ENCODE measurements around the gene PRKAR2B. TPM values are rescaled to one million over a fixed set of nuclear protein-coding genes. Genes with fewer than 3 reads are reported as not detected.

Gene PRKAR2B
- total and polyA plus RNA-seq, 2 experiments from 2014 or later = 0.81 to 3.2 TPM

DNA sequence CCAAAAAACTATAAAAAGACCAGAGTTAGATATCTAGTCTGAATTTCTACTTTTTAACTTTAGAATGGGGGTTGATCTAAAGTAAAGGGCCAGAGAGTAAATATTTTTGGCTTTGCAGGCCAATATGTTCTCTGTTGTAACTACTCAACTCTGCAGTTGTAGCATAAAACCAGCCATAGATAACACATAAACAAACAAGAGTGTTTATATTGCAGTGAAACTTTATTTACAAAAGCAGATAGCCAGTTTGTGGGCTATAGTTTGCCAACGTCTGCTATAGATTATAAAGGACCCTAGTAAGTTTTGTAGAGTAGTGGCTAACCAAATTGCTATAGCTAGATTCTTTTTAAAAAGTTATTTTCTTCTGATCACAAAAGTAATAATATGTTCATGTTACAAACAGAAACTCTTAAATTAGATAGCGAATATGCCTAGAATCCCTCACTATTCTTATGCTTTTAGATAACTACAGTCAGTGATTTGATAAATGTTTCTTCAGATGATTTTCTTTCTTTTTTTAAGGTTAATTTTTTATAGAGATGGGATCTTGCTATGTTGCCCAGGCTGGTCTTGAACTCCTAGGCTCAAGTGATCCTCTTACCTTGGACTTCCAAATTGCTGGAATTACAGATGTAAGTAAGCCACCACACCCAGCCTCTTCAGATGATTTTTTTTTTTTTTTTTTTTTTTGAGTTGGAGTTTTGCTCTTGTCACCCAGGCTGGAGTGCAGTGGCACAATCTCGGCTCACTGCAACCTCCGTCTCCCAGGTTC lies 100.7 kb downstream of the PRKAR2B start:
- no peaks in the 10 kb centered on the region for H3K27me3 ChIP-seq (replicated peaks; ENCODE audit: insufficient read depth)
- no peak overlapping the region for H3K9ac ChIP-seq
- no peak overlapping the region for H3K4me3 ChIP-seq
- H3K4me2 ChIP-seq (ENCODE audit: unreplicated experiment) = no peak overlapping the region
- no peak for DNase-seq
- TF ChIP-seq EZH2 (IDR thresholded peaks at IDR 0.05; ENCODE audit: insufficient read depth, poor library complexity, severe bottlenecking) = no peak
- TF ChIP-seq EZH2phosphoT487 (IDR thresholded peaks at IDR 0.05; ENCODE audit: insufficient read depth, low read depth) = no peak
- 94% methylated on average over 4 of the region's 4 CpGs for WGBS, 2 experiments (ENCODE audit: low coverage in 1 of 2, low lambda C conversion rate in 2 of 2, missing lambda C conversion rate in 2 of 2)
- H3K9me2 ChIP-seq (ENCODE audit: insufficient read depth) = no peaks in the 10 kb centered on the region
- no peak overlapping the region for H2AFZ ChIP-seq
- no peak overlapping the region for H3K27ac ChIP-seq
- no peaks in the 10 kb centered on the region for H3K79me2 ChIP-seq (ENCODE audit: insufficient read depth)
- in situ Hi-C loops (cut with MboI) = loop anchor here (5.0 to 10.0 kb wide), 2 partner anchors 198 to 350 kb away; no protein-coding TSS in a partner anchor
- no peaks in the 10 kb centered on the region for H3K36me3 ChIP-seq (ENCODE audit: low read depth)
- no peaks in the 10 kb centered on the region for H4K20me1 ChIP-seq (ENCODE audit: insufficient read depth)
- no peaks in the 10 kb centered on the region for H3K9me3 ChIP-seq (ENCODE audit: low read depth)
- H3F3A ChIP-seq (ENCODE audit: insufficient read depth) = peaks cover 7% of the 10 kb centered on the region; the same call in 1 of the 2 replicates
- peaks cover 8% of the 10 kb centered on the region for H3K4me1 ChIP-seq (ENCODE audit: insufficient read depth)

DNA sequence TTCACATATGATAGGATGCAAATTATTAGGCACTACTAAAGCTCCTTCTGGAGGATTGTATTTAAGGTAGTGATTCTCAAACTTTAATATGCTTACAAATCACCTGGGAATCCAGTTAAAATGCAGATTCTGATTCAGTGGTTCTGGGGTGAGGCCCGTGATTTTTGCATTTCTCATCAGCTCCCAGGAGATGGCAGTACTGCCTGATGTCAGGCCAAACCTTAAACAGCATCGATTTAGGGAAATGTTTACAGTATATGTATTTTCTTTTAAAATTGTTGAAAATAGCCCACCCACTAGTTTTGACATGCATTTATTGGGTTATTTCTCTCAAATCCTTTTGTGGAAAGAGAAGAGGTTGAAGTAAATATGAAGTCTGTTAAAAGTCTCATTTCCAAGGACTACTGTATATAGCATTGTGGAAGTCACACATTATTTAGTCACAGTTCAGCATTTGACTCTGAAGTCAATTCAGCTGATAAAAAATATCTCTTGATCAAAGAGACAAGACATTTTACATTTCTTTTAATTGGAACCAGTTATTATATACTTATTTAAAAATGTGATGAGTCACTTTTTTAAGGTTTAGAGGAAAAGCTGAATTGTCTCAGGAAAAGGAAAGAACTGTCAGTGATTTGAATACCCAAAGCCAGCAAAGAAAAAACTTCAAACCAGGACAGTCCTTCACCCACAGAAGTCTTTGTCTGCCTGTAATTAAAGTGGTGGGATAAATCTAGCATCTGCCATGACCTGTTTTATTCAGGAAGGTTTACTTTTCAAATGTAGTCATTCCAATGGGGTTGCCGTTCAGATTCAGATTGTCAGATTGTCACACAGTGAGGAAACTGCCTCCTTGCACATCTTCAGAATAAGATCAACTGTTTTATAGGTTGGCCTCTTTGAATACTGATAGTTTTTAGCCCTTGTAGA lies 103.2 kb downstream of the PRKAR2B start:
- Histone ChIP-seq H3K4me1 (ENCODE audit: insufficient read depth) (peaks cover 16% of the 10 kb centered on the region), H3K79me2 (ENCODE audit: insufficient read depth) (no peaks in the 10 kb centered on the region), H3K4me3 (peak overlapping the region; percentile 18), H3K27ac (no peak overlapping the region), H4K20me1 (ENCODE audit: insufficient read depth) (no peaks in the 10 kb centered on the region), H3K36me3 (ENCODE audit: low read depth) (no peaks in the 10 kb centered on the region), H3K27me3 (replicated peaks; ENCODE audit: insufficient read depth) (no peaks in the 10 kb centered on the region), H3K9me2 (ENCODE audit: insufficient read depth) (no peaks in the 10 kb centered on the region), H3K9me3 (ENCODE audit: low read depth) (no peaks in the 10 kb centered on the region), H3K4me2 (ENCODE audit: unreplicated experiment) (peak overlapping the region; percentile 43), H3K9ac (0 out of 2 replicates have a peak overlapping the region, but pooled peaks have one; percentile 6), H3F3A (ENCODE audit: insufficient read depth) (peaks cover 7% of the 10 kb centered on the region; the same call in 1 of the 2 replicates), H2AFZ (peak overlapping the region; percentile 74)
- DNase-seq = peak; percentile 76
- WGBS, 2 experiments (ENCODE audit: low coverage in 1 of 2, low lambda C conversion rate in 2 of 2, missing lambda C conversion rate in 2 of 2) = 14 to 20% methylated on average over 3 of the region's 3 CpGs
- TF ChIP-seq EZH2 (IDR thresholded peaks at IDR 0.05; ENCODE audit: insufficient read depth, poor library complexity, severe bottlenecking) (no peak), EZH2phosphoT487 (IDR thresholded peaks at IDR 0.05; ENCODE audit: insufficient read depth, low read depth) (no peak)
- in situ Hi-C loops (cut with MboI) = loop anchor here (5.0 to 10.0 kb wide), 2 partner anchors 200 to 353 kb away; no protein-coding TSS in a partner anchor

DNA sequence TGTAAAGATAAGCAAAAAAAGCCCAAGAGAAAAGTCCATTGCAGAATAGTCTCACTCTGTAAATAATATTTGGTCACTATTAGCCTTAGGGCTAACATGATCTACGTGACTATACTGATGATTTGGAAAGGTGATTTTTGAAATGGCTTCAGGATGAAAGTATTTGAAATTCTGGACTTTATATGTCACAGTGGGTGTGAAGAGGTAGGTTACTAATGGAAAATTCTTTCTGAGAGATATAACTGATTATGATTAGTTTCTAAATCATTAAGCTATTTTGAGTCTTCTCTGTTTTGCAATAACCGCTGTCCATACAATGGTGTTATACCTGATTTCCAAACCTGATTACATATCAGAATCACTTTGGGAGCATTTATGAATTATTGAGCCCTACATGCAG lies 104.2 kb downstream of the PRKAR2B start:
- H3K9me2 ChIP-seq (ENCODE audit: insufficient read depth) = no peaks in the 10 kb centered on the region
- 92 to 96% methylated on average over 2 of the region's 2 CpGs for WGBS, 2 experiments (ENCODE audit: low coverage in 1 of 2, low lambda C conversion rate in 2 of 2, missing lambda C conversion rate in 2 of 2)
- peaks cover 7% of the 10 kb centered on the region; the same call in 1 of the 2 replicates for H3F3A ChIP-seq (ENCODE audit: insufficient read depth)
- no peak overlapping the region for H3K4me2 ChIP-seq (ENCODE audit: unreplicated experiment)
- no peaks in the 10 kb centered on the region for H4K20me1 ChIP-seq (ENCODE audit: insufficient read depth)
- DNase-seq = no peak
- H3K4me3 ChIP-seq = no peak overlapping the region
- H3K9me3 ChIP-seq (ENCODE audit: low read depth) = no peaks in the 10 kb centered on the region
- peaks cover 16% of the 10 kb centered on the region for H3K4me1 ChIP-seq (ENCODE audit: insufficient read depth)
- no peak overlapping the region for H3K27ac ChIP-seq
- no peaks in the 10 kb centered on the region for H3K36me3 ChIP-seq (ENCODE audit: low read depth)
- no peaks in the 10 kb centered on the region for H3K79me2 ChIP-seq (ENCODE audit: insufficient read depth)
- no peaks in the 10 kb centered on the region for H3K27me3 ChIP-seq (replicated peaks; ENCODE audit: insufficient read depth)
- TF ChIP-seq EZH2phosphoT487 (IDR thresholded peaks at IDR 0.05; ENCODE audit: insufficient read depth, low read depth) (no peak), EZH2 (IDR thresholded peaks at IDR 0.05; ENCODE audit: insufficient read depth, poor library complexity, severe bottlenecking) (no peak)
- no peak overlapping the region for H3K9ac ChIP-seq
- H2AFZ ChIP-seq = no peak overlapping the region
- in situ Hi-C loops (cut with MboI) = loop anchor here (5.0 to 10.0 kb wide), 2 partner anchors 201 to 354 kb away; no protein-coding TSS in a partner anchor

DNA sequence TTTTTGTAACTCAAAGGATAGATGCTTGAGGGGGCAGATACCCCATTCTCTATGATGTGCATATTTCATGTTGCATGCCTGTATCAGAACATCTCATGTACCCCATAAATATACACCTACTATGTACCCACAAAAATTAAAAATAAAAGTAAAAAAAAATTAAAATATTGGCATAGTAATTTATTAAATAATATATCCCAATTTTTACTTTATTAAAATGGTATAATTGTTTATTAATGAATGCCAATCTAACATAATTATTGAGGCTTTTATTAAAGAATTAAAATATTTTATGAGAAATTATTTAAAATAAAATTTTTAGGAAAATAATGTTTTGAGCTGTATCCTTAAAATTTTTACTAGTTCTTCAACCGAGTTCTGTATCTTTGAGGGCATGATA lies 105.4 kb downstream of the PRKAR2B start:
- 98 to 100% methylated on average over 1 of the region's 1 CpG for WGBS, 2 experiments (ENCODE audit: low coverage in 1 of 2, low lambda C conversion rate in 2 of 2, missing lambda C conversion rate in 2 of 2)
- DNase-seq = no peak
- no peak for TF ChIP-seq EZH2 (IDR thresholded peaks at IDR 0.05; ENCODE audit: insufficient read depth, poor library complexity, severe bottlenecking)
- no peak for TF ChIP-seq EZH2phosphoT487 (IDR thresholded peaks at IDR 0.05; ENCODE audit: insufficient read depth, low read depth)
- no peaks in the 10 kb centered on the region for H4K20me1 ChIP-seq (ENCODE audit: insufficient read depth)
- H3K9me3 ChIP-seq (ENCODE audit: low read depth) = no peaks in the 10 kb centered on the region
- H3K36me3 ChIP-seq (ENCODE audit: low read depth) = no peaks in the 10 kb centered on the region
- H3K4me1 ChIP-seq (ENCODE audit: insufficient read depth) = peaks cover 16% of the 10 kb centered on the region
- in situ Hi-C loops (cut with MboI) = loop anchor here (5.0 to 10.0 kb wide), 2 partner anchors 203 to 355 kb away; no protein-coding TSS in a partner anchor
- no peak overlapping the region for H2AFZ ChIP-seq
- H3K4me3 ChIP-seq = no peak overlapping the region
- H3K79me2 ChIP-seq (ENCODE audit: insufficient read depth) = no peaks in the 10 kb centered on the region
- H3K4me2 ChIP-seq (ENCODE audit: unreplicated experiment) = no peak overlapping the region
- no peak overlapping the region for H3K27ac ChIP-seq
- no peaks in the 10 kb centered on the region for H3K9me2 ChIP-seq (ENCODE audit: insufficient read depth)
- no peaks in the 10 kb centered on the region for H3K27me3 ChIP-seq (replicated peaks; ENCODE audit: insufficient read depth)
- H3F3A ChIP-seq (ENCODE audit: insufficient read depth) = peaks cover 7% of the 10 kb centered on the region; the same call in 1 of the 2 replicates
- no peak overlapping the region for H3K9ac ChIP-seq

Data from GM23248 (cell line).